Cardiac muscle cell (in vitro differentiated cells and primary cell): ENCODE measurements around the gene RALY. TPM values are rescaled to one million over a fixed set of nuclear protein-coding genes. Genes with fewer than 3 reads are reported as not detected.

ENCODE experiments used
- DNase-seq, 2 donors: peaks; one replicate each; pipeline versions ENCODE4 v3.0.0 to v3.0.0-alpha.2; 2010 to 2017; ENCODE audit warnings: low read depth in 1 of 2, low spot score in 1 of 2
- H3K27ac ChIP-seq: fragments of 200-600 bp; sonication (generic); 2 replicates; pipeline ENCODE4 v1.5.1; 2016
- H3K27me3 ChIP-seq: fragments of 200-600 bp; sonication (generic); 2 replicates; pipeline ENCODE4 v1.6.0; 2016; ENCODE audit warnings: control low read depth
- H3K36me3 ChIP-seq: fragments of 200-600 bp; sonication (generic); 2 replicates; pipeline ENCODE4 v1.5.1; 2016; ENCODE audit warnings: control low read depth
- H3K4me1 ChIP-seq: fragments of 200-600 bp; sonication (generic); 2 replicates; pipeline ENCODE4 v1.8.1; 2017; ENCODE audit warnings: low read depth, mild to moderate bottlenecking, mixed run types
- H3K4me3 ChIP-seq: fragments of 200-600 bp; sonication (generic); 2 replicates; pipeline ENCODE4 v1.5.1; 2016; ENCODE audit warnings: mild to moderate bottlenecking
- H3K9me3 ChIP-seq: fragments of 200-600 bp; sonication (generic); 2 replicates; pipeline ENCODE4 v1.5.1; 2017; ENCODE audit warnings: low read depth, mild to moderate bottlenecking, control low read depth
- CTCF ChIP-seq: IDR thresholded peaks from 2 replicates; pipeline ENCODE4 v1.5.1; 2012; ENCODE audit warnings: low read depth, mild to moderate bottlenecking, low read length
- polyA plus RNA-seq: library from polyadenylated mRNA; unstranded; fragments of >200 nt; fragmentation: Nextera tagmentation; extraction: Ambion mirVana; gene quantifications from 2 replicates; pipeline ENCODE4 v1.2.1, GENCODE V29; 2016
- total RNA-seq: library from RNA; depleted of rRNA; stranded (reverse); fragments of >200 nt; gene quantifications from 2 replicates; pipeline ENCODE4 v1.2.3, GENCODE V29; 2016

RALY gene
- total and polyA plus RNA-seq, 2 experiments from 2014 or later, result 241 to 308 TPM

- Histone ChIP-seq H3K4me1 (no peaks in the 10 kb centered on the region), H3K36me3 (no peaks in the 10 kb centered on the region), H3K27ac (no peak overlapping the region), H3K27me3 (no peaks in the 10 kb centered on the region), H3K9me3 (no peaks in the 10 kb centered on the region), H3K4me3 (no peak overlapping the region)
- DNase-seq, result no peak
- no peak for TF ChIP-seq CTCF
These were observed 7.0 kb upstream of the RALY start for GRCh38 chr20:33986560-33987216.

- Histone ChIP-seq H3K27me3 (no peaks in the 10 kb centered on the region), H3K36me3 (no peaks in the 10 kb centered on the region), H3K9me3 (no peaks in the 10 kb centered on the region), H3K27ac (no peak overlapping the region), H3K4me1 (peaks cover 5% of the 10 kb centered on the region), H3K4me3 (no peak overlapping the region)
- TF ChIP-seq CTCF, result no peak
- no peak for DNase-seq
These were observed 3.6 kb upstream of the RALY start for GRCh38 chr20:33990075-33990474.

GRCh38 chr20:33991502-33991901 is 2.2 kb upstream of the RALY start:
- no peak for TF ChIP-seq CTCF
- Histone ChIP-seq H3K27me3 (no peaks in the 10 kb centered on the region), H3K9me3 (no peaks in the 10 kb centered on the region), H3K27ac (no peak overlapping the region), H3K4me1 (peaks cover 15% of the 10 kb centered on the region), H3K36me3 (no peaks in the 10 kb centered on the region), H3K4me3 (no peak overlapping the region)
- no peak for DNase-seq

- Histone ChIP-seq H3K4me1 (peaks cover 15% of the 10 kb centered on the region), H3K9me3 (no peaks in the 10 kb centered on the region), H3K27me3 (no peaks in the 10 kb centered on the region), H3K27ac (peak overlapping the region; percentile 71), H3K4me3 (peak overlapping the region; percentile 39), H3K36me3 (no peaks in the 10 kb centered on the region)
- no peak for DNase-seq
- TF ChIP-seq CTCF, result no peak
These were observed 1.4 kb upstream of the RALY start for GRCh38 chr20:33992145-33992922.

- DNase-seq, result peak; percentile 99 to 100
- H3K4me1 ChIP-seq, result peaks cover 15% of the 10 kb centered on the region
- no peaks in the 10 kb centered on the region for H3K9me3 ChIP-seq
- H3K27me3 ChIP-seq, result no peaks in the 10 kb centered on the region
- H3K27ac ChIP-seq, result peak overlapping the region; percentile 100
- H3K4me3 ChIP-seq, result peak overlapping the region; percentile 63
- no peaks in the 10 kb centered on the region for H3K36me3 ChIP-seq
- TF ChIP-seq CTCF, result no peak
These were observed 662 bp upstream of the RALY start for GRCh38 chr20:33992923-33993575.
